Neural cell (in vitro differentiated cells): Measurements from ENCODE around the gene SGCB. TPM values are rescaled to one million over a fixed set of nuclear protein-coding genes. Genes with fewer than 3 reads are reported as not detected.
A peak's percentile ranks its signal among the peaks of the same experiment; 100 is the strongest.

ENCODE experiments used
- H2AFZ ChIP-seq: fragments of 200-600, 300-800 bp; sonication (generic), shearing (Covaris generic); 2 replicates; pipeline ENCODE4 v1.6.0; 2014; ENCODE audit warnings: low read depth, mild to moderate bottlenecking, antibody characterized with exemption, low read length, moderate library complexity
- H3F3A ChIP-seq: fragments of 200-600 bp; shearing (Covaris generic); 2 replicates; pipeline ENCODE4 v1.6.1; 2016; ENCODE audit warnings: mild to moderate bottlenecking, moderate library complexity, mixed read lengths, antibody characterized with exemption, low read length; ENCODE audit not compliant: insufficient read depth, poor library complexity, severe bottlenecking
- H3K27ac ChIP-seq: fragments of 200-600, 300-800 bp; sonication (generic), shearing (Covaris generic); 2 replicates; pipeline ENCODE4 v1.5.1; 2014; ENCODE audit warnings: mild to moderate bottlenecking, low read length, moderate library complexity
- H3K27me3 ChIP-seq: fragments of 300-800, 200-600 bp; sonication (generic), shearing (Covaris generic); 2 replicates; pipeline ENCODE4 v1.6.0; 2014; ENCODE audit warnings: mild to moderate bottlenecking, low read depth, low read length, moderate library complexity; ENCODE audit not compliant: insufficient read depth
- H3K36me3 ChIP-seq: fragments of 300-800, 200-600 bp; sonication (generic), shearing (Covaris generic); 2 replicates; pipeline ENCODE4 v1.5.1; 2014; ENCODE audit warnings: mild to moderate bottlenecking, antibody characterized with exemption, low read length, moderate library complexity; ENCODE audit not compliant: insufficient read depth
- H3K4me2 ChIP-seq: fragments of 300-800, 200-600 bp; sonication (generic), shearing (Covaris generic); 2 replicates; pipeline ENCODE4 v1.6.0; 2014; ENCODE audit warnings: mild to moderate bottlenecking, low read length
- H3K4me3 ChIP-seq: fragments of 300-800, 200-600 bp; sonication (generic), shearing (Covaris generic); 2 replicates; pipeline ENCODE4 v1.5.1; 2014; ENCODE audit warnings: mild to moderate bottlenecking, low read length, moderate library complexity
- H3K79me2 ChIP-seq: fragments of 200-600 bp; shearing (Covaris generic); replicated peaks from 2 replicates; pipeline ENCODE4 v1.6.0; 2014; ENCODE audit warnings: mild to moderate bottlenecking, low read length, moderate library complexity; ENCODE audit not compliant: insufficient read depth
- H3K9ac ChIP-seq: fragments of 300-800, 200-600 bp; sonication (generic), shearing (Covaris generic); 2 replicates; pipeline ENCODE4 v1.6.1; 2016; ENCODE audit warnings: mild to moderate bottlenecking, low read length, mixed read lengths
- H3K9me2 ChIP-seq: fragments of 200-600 bp; shearing (Covaris generic); 2 replicates; pipeline ENCODE4 v1.6.1; 2016; ENCODE audit warnings: mild to moderate bottlenecking, low read length, mixed read lengths; ENCODE audit not compliant: insufficient read depth
- H3K9me3 ChIP-seq: fragments of 200-600, 300-800 bp; sonication (generic), shearing (Covaris generic); 2 replicates; pipeline ENCODE4 v1.6.1; 2016; ENCODE audit warnings: mild to moderate bottlenecking, mixed run types, low read length, moderate library complexity, mixed read lengths
- H4K20me1 ChIP-seq: fragments of 200-600 bp; shearing (Covaris generic); 2 replicates; pipeline ENCODE4 v1.6.1; 2016; ENCODE audit warnings: mild to moderate bottlenecking, mixed run types; ENCODE audit not compliant: insufficient read depth
- CTCF ChIP-seq: fragments of 450-650 bp; IDR thresholded peaks from 2 replicates; pipeline ENCODE4 v1.5.1; 2014; ENCODE audit warnings: antibody characterized with exemption, mild to moderate bottlenecking, moderate library complexity; ENCODE audit not compliant: poor library complexity, severe bottlenecking
- EP300 ChIP-seq: fragments of 450-650 bp; conservative IDR thresholded peaks from 2 replicates; pipeline ENCODE4 v1.6.1; 2014; ENCODE audit warnings: antibody characterized with exemption, mild to moderate bottlenecking, moderate library complexity; ENCODE audit not compliant: poor library complexity, severe bottlenecking
- EZH2 ChIP-seq: fragments of 200-600, 300-800 bp; shearing (Covaris generic), sonication (generic); IDR thresholded peaks from 2 replicates; pipeline ENCODE4 v1.6.1; 2014; ENCODE audit warnings: antibody characterized with exemption, low read length, borderline replicate concordance, mild to moderate bottlenecking; ENCODE audit not compliant: insufficient read depth, poor library complexity, severe bottlenecking
- MXI1 ChIP-seq: fragments of 450-650 bp; conservative IDR thresholded peaks from 2 replicates; pipeline ENCODE4 v1.6.1; 2014; ENCODE audit warnings: antibody characterized with exemption, mild to moderate bottlenecking; ENCODE audit not compliant: poor library complexity, severe bottlenecking
- POLR2AphosphoS5 ChIP-seq: IDR thresholded peaks from 2 replicates; pipeline ENCODE4 v1.6.1; 2012
- RAD21 ChIP-seq: fragments of 450-650 bp; conservative IDR thresholded peaks from 2 replicates; pipeline ENCODE4 v1.6.1; 2014; ENCODE audit warnings: antibody characterized with exemption, mild to moderate bottlenecking, moderate library complexity
- REST ChIP-seq: IDR thresholded peaks from 2 replicates; pipeline ENCODE4 v1.6.1; 2012; ENCODE audit warnings: borderline replicate concordance
- SMC3 ChIP-seq: fragments of 450-650 bp; conservative IDR thresholded peaks from 2 replicates; pipeline ENCODE4 v1.6.1; 2014; ENCODE audit warnings: antibody characterized with exemption, mild to moderate bottlenecking, moderate library complexity; ENCODE audit not compliant: poor library complexity
- TAF1 ChIP-seq: IDR thresholded peaks from 2 replicates; pipeline ENCODE4 v1.6.1; 2012; ENCODE audit warnings: low read depth
- polyA plus RNA-seq: library from polyadenylated mRNA; depleted of rRNA; stranded (reverse); fragments of >200 nt; gene quantifications from 2 replicates; pipeline ENCODE4 v1.2.3, GENCODE V29; 2014

The SGCB gene
- polyA plus RNA-seq, 1 donor from 2014 or later = 24.5 TPM

GRCh38 chr4:52036886-52037530 lies 1.1 kb downstream of the SGCB start:
- no peaks in the 10 kb centered on the region for H3K9me3 ChIP-seq
- no peaks in the 10 kb centered on the region for H4K20me1 ChIP-seq
- no peaks in the 10 kb centered on the region for H3K9me2 ChIP-seq
- H3F3A ChIP-seq = no peaks in the 10 kb centered on the region
- TF ChIP-seq TAF1 (no peak), MXI1 (no peak), CTCF (no peak), RAD21 (no peak), SMC3 (no peak), EZH2 (no peak), REST (no peak), EP300 (no peak), POLR2AphosphoS5 (no peak)
- H3K9ac ChIP-seq = peak overlapping the region; percentile 84
- H3K4me3 ChIP-seq = peak overlapping the region; percentile 80
- no peaks in the 10 kb centered on the region for H3K36me3 ChIP-seq
- peak overlapping the region; percentile 71 for H3K27ac ChIP-seq
- H2AFZ ChIP-seq = peak overlapping the region; percentile 70
- no peaks in the 10 kb centered on the region for H3K27me3 ChIP-seq
- peaks cover 43% of the 10 kb centered on the region for H3K79me2 ChIP-seq
- H3K4me2 ChIP-seq = peak overlapping the region; percentile 81

- Histone ChIP-seq H3K36me3 (peaks cover 10% of the 10 kb centered on the region), H3K27ac (no peak overlapping the region), H3K4me2 (no peak overlapping the region), H3K9me3 (no peaks in the 10 kb centered on the region), H3K4me3 (no peak overlapping the region), H2AFZ (no peak overlapping the region), H3F3A (no peaks in the 10 kb centered on the region), H3K9me2 (no peaks in the 10 kb centered on the region), H3K27me3 (no peaks in the 10 kb centered on the region), H4K20me1 (no peaks in the 10 kb centered on the region), H3K9ac (no peak overlapping the region), H3K79me2 (peaks cover 43% of the 10 kb centered on the region)
- TF ChIP-seq EP300 (no peak), EZH2 (no peak), POLR2AphosphoS5 (no peak), REST (no peak), RAD21 (no peak), SMC3 (no peak), TAF1 (no peak), CTCF (no peak), MXI1 (no peak)
These were observed 2.9 kb downstream of the SGCB start for GRCh38 chr4:52035190-52035589.
